H1 (cell line): Measurements from ENCODE around the gene IQCM.

Experiments used
- BRCA1 ChIP-seq: IDR thresholded peaks from 2 replicates; pipeline ENCODE4 v1.6.1; 2012; ENCODE audit warnings: low read depth, low read length, improper control_type of control experiment
- CBX8 ChIP-seq: fragments of 300-800, 300-1000 bp; sonication (generic); IDR thresholded peaks from 2 replicates; pipeline ENCODE4 v1.7.1; 2016; ENCODE audit warnings: low read depth, low read length, borderline replicate concordance
- EP300 ChIP-seq, 2 experiments: IDR thresholded peaks; 1 replicate in 1 of 2; 2 replicates in 1 of 2; pipeline ENCODE4 v1.6.1; 2011 to 2012; ENCODE audit warnings: low read depth in 2 of 2, low read length in 2 of 2, mild to moderate bottlenecking in 2 of 2, borderline replicate concordance in 1 of 2, inconsistent platforms in 1 of 2, moderate library complexity in 1 of 2
- GABPA ChIP-seq: IDR thresholded peaks from 2 replicates; pipeline ENCODE4 v1.6.1; 2011; ENCODE audit warnings: mild to moderate bottlenecking, low read length, moderate library complexity, borderline replicate concordance; ENCODE audit not compliant: insufficient read depth
- KDM1A ChIP-seq: fragments of 200-600, 300-600 bp; sonication (generic); IDR thresholded peaks from 2 replicates; pipeline ENCODE4 v1.7.1; 2016; ENCODE audit warnings: mild to moderate bottlenecking, low read length, borderline replicate concordance
- POLR2A ChIP-seq, 2 experiments: IDR thresholded peaks; 1 replicate in 1 of 2; 2 replicates in 1 of 2; pipeline ENCODE4 v1.6.1; 2011; ENCODE audit warnings: low read depth in 2 of 2, low read length in 2 of 2, mild to moderate bottlenecking in 2 of 2; ENCODE audit errors: control extremely low read depth in 1 of 2
- POLR2AphosphoS5 ChIP-seq: IDR thresholded peaks from 2 replicates; pipeline ENCODE4 v1.6.1; 2011; ENCODE audit warnings: low read depth, low read length
- SIX5 ChIP-seq: IDR thresholded peaks from 2 replicates; pipeline ENCODE4 v1.6.1; 2011; ENCODE audit warnings: mild to moderate bottlenecking, low read depth, low read length
- SP1 ChIP-seq: IDR thresholded peaks from 2 replicates; pipeline ENCODE4 v1.6.1; 2011; ENCODE audit warnings: low read depth, low read length
- TAF1 ChIP-seq: IDR thresholded peaks from 2 replicates; pipeline ENCODE4 v1.6.1; 2011; ENCODE audit warnings: mild to moderate bottlenecking, low read depth, low read length
- ZNF274 ChIP-seq: IDR thresholded peaks from 2 replicates; pipeline ENCODE4 v1.7.0; 2012; ENCODE audit warnings: low read length, borderline replicate concordance; ENCODE audit errors: extremely low read depth
- TF ChIP-seq, protein P1 (sequence below), 3 experiments: IDR thresholded peaks; 1 replicate in 2 of 3; 2 replicates in 1 of 3; pipeline versions ENCODE4 v1.5.1 to v1.6.1; 2011; ENCODE audit warnings: low read length in 3 of 3, mild to moderate bottlenecking in 3 of 3, inconsistent platforms in 2 of 3, low read depth in 1 of 3, moderate library complexity in 1 of 3; ENCODE audit not compliant: insufficient read depth in 1 of 3; ENCODE audit errors: control extremely low read depth in 1 of 3

- TF ChIP-seq CBX8: no peak
- TF ChIP-seq, protein P1, sequence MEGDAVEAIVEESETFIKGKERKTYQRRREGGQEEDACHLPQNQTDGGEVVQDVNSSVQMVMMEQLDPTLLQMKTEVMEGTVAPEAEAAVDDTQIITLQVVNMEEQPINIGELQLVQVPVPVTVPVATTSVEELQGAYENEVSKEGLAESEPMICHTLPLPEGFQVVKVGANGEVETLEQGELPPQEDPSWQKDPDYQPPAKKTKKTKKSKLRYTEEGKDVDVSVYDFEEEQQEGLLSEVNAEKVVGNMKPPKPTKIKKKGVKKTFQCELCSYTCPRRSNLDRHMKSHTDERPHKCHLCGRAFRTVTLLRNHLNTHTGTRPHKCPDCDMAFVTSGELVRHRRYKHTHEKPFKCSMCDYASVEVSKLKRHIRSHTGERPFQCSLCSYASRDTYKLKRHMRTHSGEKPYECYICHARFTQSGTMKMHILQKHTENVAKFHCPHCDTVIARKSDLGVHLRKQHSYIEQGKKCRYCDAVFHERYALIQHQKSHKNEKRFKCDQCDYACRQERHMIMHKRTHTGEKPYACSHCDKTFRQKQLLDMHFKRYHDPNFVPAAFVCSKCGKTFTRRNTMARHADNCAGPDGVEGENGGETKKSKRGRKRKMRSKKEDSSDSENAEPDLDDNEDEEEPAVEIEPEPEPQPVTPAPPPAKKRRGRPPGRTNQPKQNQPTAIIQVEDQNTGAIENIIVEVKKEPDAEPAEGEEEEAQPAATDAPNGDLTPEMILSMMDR (IDR thresholded peaks at IDR 0.05; ENCODE audit: control extremely low read depth in 1 of 3, insufficient read depth in 1 of 3, low read depth in 1 of 3, low read length in 3 of 3): no peak
- no peak for TF ChIP-seq ZNF274
- no peak for TF ChIP-seq KDM1A
- no peak for TF ChIP-seq BRCA1
- TF ChIP-seq SP1: no peak
- TF ChIP-seq SIX5: no peak
- TF ChIP-seq GABPA: no peak
- TF ChIP-seq EP300 (IDR thresholded peaks at IDR 0.05; ENCODE audit: borderline replicate concordance in 1 of 2, low read depth in 2 of 2, low read length in 2 of 2): no peak
- TF ChIP-seq POLR2AphosphoS5: no peak
- no peak for TF ChIP-seq TAF1
- TF ChIP-seq POLR2A (IDR thresholded peaks at IDR 0.05; ENCODE audit: control extremely low read depth in 1 of 2, low read depth in 2 of 2, low read length in 2 of 2): no peak
Measured at GRCh38 chr4:149498246-149498645, 317.4 kb downstream of the IQCM start.
